Natural killer cell (primary cell): ENCODE results near the gene HOXC4. TPM values are rescaled to one million over a fixed set of nuclear protein-coding genes. Genes with fewer than 3 reads are reported as not detected.

Source experiments
- ATAC-seq, 3 donors: fragments of 150-1000 bp in 2 of 3; fragments of 200-7000 bp in 1 of 3; cut with Tn5 transposase; 1 replicate in 1 of 3; 2 replicates in 2 of 3; pipeline ENCODE4 v1.10.0; 2021; ENCODE audit warnings: mild to moderate bottlenecking in 2 of 3, moderate library complexity in 2 of 3
- DNase-seq, 2 donors: peaks; one replicate each; pipeline versions ENCODE4 v3.0.0 to v3.0.0-alpha.2; 2013 to 2021; ENCODE audit warnings: mixed read lengths in 1 of 2
- H3K27ac ChIP-seq: one replicate; pipeline ENCODE4 v1.5.1; 2013; ENCODE audit warnings: mild to moderate bottlenecking, low read length
- H3K27me3 ChIP-seq: one replicate; pipeline ENCODE4 v1.6.1; 2013; ENCODE audit warnings: low read length; ENCODE audit not compliant: control insufficient read depth, insufficient read depth
- H3K36me3 ChIP-seq: one replicate; pipeline ENCODE4 v1.6.1; 2013; ENCODE audit warnings: low read length; ENCODE audit not compliant: control insufficient read depth, insufficient read depth
- H3K4me1 ChIP-seq: one replicate; pipeline ENCODE4 v1.6.1; 2013; ENCODE audit warnings: low read length; ENCODE audit not compliant: control insufficient read depth, insufficient read depth
- H3K4me3 ChIP-seq: one replicate; pipeline ENCODE4 v1.5.1; 2013; ENCODE audit warnings: low read length
- H3K9me3 ChIP-seq: one replicate; pipeline ENCODE4 v1.6.1; 2013; ENCODE audit warnings: low read length; ENCODE audit not compliant: control insufficient read depth, insufficient read depth
- H3K27ac Mint-ChIP-seq, 2 donors: one replicate each; pipeline ENCODE4 v1.8.0; 2022; ENCODE audit warnings: mild to moderate bottlenecking in 2 of 2, mixed read lengths in 2 of 2, moderate library complexity in 1 of 2
- H3K27me3 Mint-ChIP-seq, 2 donors: one replicate each; pipeline ENCODE4 v1.8.0; 2022; ENCODE audit warnings: low read depth in 2 of 2, mixed read lengths in 2 of 2
- H3K36me3 Mint-ChIP-seq: one replicate; pipeline ENCODE4 v1.8.0; 2022; ENCODE audit warnings: mixed read lengths
- H3K4me1 Mint-ChIP-seq, 2 donors: one replicate each; pipeline ENCODE4 v1.8.0; 2022; ENCODE audit warnings: mixed read lengths in 2 of 2
- H3K4me3 Mint-ChIP-seq: one replicate; pipeline ENCODE4 v1.8.0; 2022; ENCODE audit warnings: mild to moderate bottlenecking, moderate library complexity, mixed read lengths
- H3K9me3 Mint-ChIP-seq, 2 donors: one replicate each; pipeline ENCODE4 v1.8.0; 2022; ENCODE audit warnings: mixed read lengths in 2 of 2
- CTCF ChIP-seq: fragments of 200-600 bp; IDR thresholded peaks from one replicate; pipeline ENCODE4 v1.8.0; 2022; ENCODE audit warnings: antibody characterized with exemption
- WGBS: methylation state at CpG from one replicate; pipeline ENCODE4 v1.1.7; 2013; ENCODE audit warnings: missing lambda C conversion rate; ENCODE audit not compliant: insufficient coverage; 5-methylcytosine and 5-hydroxymethylcytosine counted together
- intact Hi-C: fragments of 100-400 bp; cut with micrococcal nuclease; formaldehyde crosslinking; loops from one replicate; pipeline ENCODE4 v1.14.2; 2022
- total RNA-seq, 4 donors: library from RNA; stranded (reverse); fragments of 120-200 nt in 1 of 4; gene quantifications; one replicate each; pipeline versions ENCODE4 v1.2.3 to v1.2.4, GENCODE V29; 2013 to 2022

Gene HOXC4
- 1 to 10 TPM in 2 of 3 donors, under 1 TPM in 1; 0.95 to 3.2 (median 1.8) TPM for total RNA-seq
- 2.1 TPM for total RNA-seq (2013)

GRCh38 chr12:54053751-54054741 is at the start of gene HOXC4:
TSS of gene HOXC4 (plus strand) at chr12:54053835. CDS start at chr12:54053923, 88 bp downstream.
- H3K36me3 ChIP-seq = no peaks in the 10 kb centered on the region
- peak; percentile 55 to 56 (median 56) for ATAC-seq
- H3K27me3 ChIP-seq = peaks cover 51% of the 10 kb centered on the region
- Mint-ChIP-seq H3K36me3 (no peaks in the 10 kb centered on the region), H3K4me3 (peak within 1 kb of the TSS; percentile 81), H3K27me3 (peaks cover 63 to 74% of the 10 kb centered on the region in 2 donors), H3K4me1 (peaks cover 36 to 44% of the 10 kb centered on the region in 2 donors), H3K27ac (peak within 1 kb of the TSS; percentile 63 to 71), H3K9me3 (no peaks in the 10 kb centered on the region)
- 5% methylated on average over 47 of the region's 52 CpGs for WGBS
- H3K4me1 ChIP-seq = peaks cover 47% of the 10 kb centered on the region
- TF ChIP-seq CTCF = no peak
- intact Hi-C loops = no loop called here
- peak within 1 kb of the TSS; percentile 95 for H3K27ac ChIP-seq
- H3K4me3 ChIP-seq = peak within 1 kb of the TSS; percentile 83
- peak in 1 of 2 donors; percentile 61 for DNase-seq
- H3K9me3 ChIP-seq = no peaks in the 10 kb centered on the region

GRCh38 chr12:54004063-54004840 is 49.4 kb upstream of the HOXC4 start:
- peaks cover 3% of the 10 kb centered on the region for H3K9me3 ChIP-seq
- no peak for TF ChIP-seq CTCF
- H3K27ac Mint-ChIP-seq = no peak overlapping the region
- H3K4me1 Mint-ChIP-seq = peaks cover 12 to 14% of the 10 kb centered on the region in 2 donors
- intact Hi-C loops = no loop called here
- ATAC-seq (no peak), DNase-seq (no peak)
- peaks cover 5% of the 10 kb centered on the region for H3K36me3 Mint-ChIP-seq
- H3K4me3 Mint-ChIP-seq = no peak overlapping the region
- H3K4me3 ChIP-seq = no peak overlapping the region
- no peak overlapping the region for H3K27ac ChIP-seq
- peaks cover 25% of the 10 kb centered on the region for H3K4me1 ChIP-seq
- H3K27me3 Mint-ChIP-seq = peaks cover 84 to 85% of the 10 kb centered on the region in 2 donors
- 20% methylated on average over 18 of the region's 20 CpGs for WGBS
- H3K27me3 ChIP-seq = peaks cover 86% of the 10 kb centered on the region
- no peaks in the 10 kb centered on the region for H3K9me3 Mint-ChIP-seq
- H3K36me3 ChIP-seq = no peaks in the 10 kb centered on the region

- TF ChIP-seq CTCF = no peak
- Mint-ChIP-seq H3K27ac (peak overlapping the region in 1 of 2 donors; percentile 7), H3K36me3 (peaks cover 5% of the 10 kb centered on the region), H3K27me3 (peaks cover 84 to 89% of the 10 kb centered on the region in 2 donors), H3K9me3 (no peaks in the 10 kb centered on the region), H3K4me1 (peaks cover 13 to 19% of the 10 kb centered on the region in 2 donors), H3K4me3 (peak overlapping the region; percentile 95)
- no peak for ATAC-seq
- no peak overlapping the region for H3K4me3 ChIP-seq
- no peak overlapping the region for H3K27ac ChIP-seq
- no peak for DNase-seq
- peaks cover 3% of the 10 kb centered on the region for H3K9me3 ChIP-seq
- H3K36me3 ChIP-seq = no peaks in the 10 kb centered on the region
- 11% methylated on average over 27 of the region's 31 CpGs for whole genome bisulfite sequencing
- intact Hi-C loops = no loop called here
- peaks cover 87% of the 10 kb centered on the region for H3K27me3 ChIP-seq
- peaks cover 23% of the 10 kb centered on the region for H3K4me1 ChIP-seq
These were observed 48.6 kb upstream of the HOXC4 start for GRCh38 chr12:54004841-54005530.
